Sciatic nerve (tissue), 2 donors: ENCODE measurements around the gene COL4A3. TPM values are rescaled to one million over a fixed set of nuclear protein-coding genes. Genes with fewer than 3 reads are reported as not detected.
A peak's percentile ranks its signal among the peaks of the same experiment; 100 is the strongest.
"Not testable (repeated sequence)": the region's sequence is repeated elsewhere in the genome, so short reads cannot be mapped to it uniquely, and the experiment has no call there.

Experiments
- ATAC-seq: fragments of 200-7000 bp; cut with Tn5 transposase; one replicate; pipeline ENCODE4 v1.9.1; 2020; ENCODE audit warnings: mild to moderate bottlenecking, moderate library complexity
- DNase-seq: peaks from one replicate; pipeline ENCODE4 v3.0.0-alpha.2; 2020; ENCODE audit warnings: low spot score
- intact Hi-C: fragments of 100-400 bp; cut with DNase I; formaldehyde crosslinking; loops from one replicate; pipeline ENCODE4 v1.14.2; 2022
- total RNA-seq: library from RNA; stranded (reverse); fragmentation: NEBNext Ultra II Directional; extraction: Animal tissue kit (Norgen Biotek cat#: 25700); gene quantifications from one replicate; pipeline ENCODE4 v1.2.1, GENCODE V29; 2021
- donor health status: DM: no; HTN: no; CAD: no.
- donor health status: DM: no; HTN: no; CAD: no.

COL4A3 gene
- total RNA-seq, 1 donor from 2014 or later: 7.0 TPM

DNA sequence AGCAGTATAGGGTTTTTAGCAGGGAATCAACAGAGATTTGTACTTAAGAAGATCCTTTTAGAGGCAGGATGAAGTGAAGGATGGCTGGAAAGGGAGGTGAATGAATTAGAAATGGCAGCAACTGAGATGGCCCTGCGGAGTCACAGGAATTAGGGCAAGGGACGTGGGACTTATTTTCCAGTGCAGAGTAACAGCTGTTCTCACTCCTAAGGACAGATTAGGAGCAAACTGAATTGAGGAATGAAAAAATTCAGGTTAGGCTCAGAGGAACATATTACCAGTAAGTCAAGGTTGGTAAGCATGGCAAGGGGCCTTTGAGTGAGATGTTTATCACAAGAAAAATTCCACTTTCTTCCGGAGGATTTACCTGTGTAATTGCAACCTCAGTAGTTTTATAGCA lies 34.4 kb downstream of the COL4A3 start:
- no peak for ATAC-seq
- intact Hi-C loops: no loop called here
- DNase-seq: no peak

DNA sequence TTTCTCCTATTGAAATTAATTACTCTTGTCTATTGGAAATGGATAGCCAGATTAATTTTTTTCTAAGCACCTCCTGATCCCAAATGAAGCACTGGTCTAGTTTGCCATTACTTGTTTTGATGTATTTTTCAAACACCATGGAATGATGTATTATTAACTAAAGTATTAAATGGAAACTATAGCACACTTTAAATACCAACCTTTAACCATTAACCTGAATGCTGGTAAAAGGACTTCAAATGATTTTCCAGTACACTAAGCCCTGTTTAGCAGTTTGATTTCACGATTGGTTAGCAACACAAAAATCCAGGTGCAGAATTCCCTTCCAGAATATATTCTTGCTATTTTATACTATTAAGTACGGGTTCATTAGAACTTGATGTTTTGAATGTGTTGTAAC lies 37.3 kb downstream of the COL4A3 start:
- DNase-seq (no peak), ATAC-seq (no peak)
- intact Hi-C loops: no loop called here

DNA sequence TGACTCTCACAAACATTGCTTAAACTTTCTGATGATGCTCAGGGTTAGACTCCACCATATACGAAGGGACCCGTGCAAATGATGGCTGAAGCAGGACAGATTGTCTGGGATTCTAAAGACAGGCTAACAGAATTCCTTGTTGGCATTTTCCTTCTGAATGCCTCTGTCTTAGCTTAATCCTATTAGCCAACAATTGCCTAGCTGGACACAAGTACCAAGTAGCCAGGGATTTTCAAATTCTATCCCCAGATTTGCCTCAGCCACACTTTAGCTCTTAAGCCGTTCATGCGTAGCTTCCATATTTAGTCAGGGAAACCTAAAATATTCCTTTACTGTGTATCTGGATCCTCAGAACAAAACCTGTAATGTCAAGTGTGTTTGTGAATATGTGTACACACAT lies 40.0 kb downstream of the COL4A3 start:
- intact Hi-C loops: no loop called here

DNA sequence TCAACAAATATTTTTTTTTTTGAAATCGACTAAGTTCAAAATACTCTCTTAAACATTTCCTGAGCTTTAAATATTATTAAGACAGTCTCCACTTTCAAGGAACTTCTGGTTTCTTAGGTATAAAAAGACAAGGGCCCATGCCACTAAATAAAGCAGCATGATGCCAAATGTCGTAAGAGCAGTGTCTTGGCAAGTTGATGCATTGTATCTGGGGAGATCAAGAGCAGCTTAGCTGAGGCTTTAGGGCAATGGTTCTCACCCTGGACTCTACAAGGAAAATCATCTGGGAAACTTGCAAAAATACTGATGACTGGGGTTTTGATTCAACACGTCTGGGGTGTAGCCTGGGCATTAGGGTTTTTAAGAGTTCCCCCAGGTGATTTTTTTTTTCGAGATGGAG lies 41.3 kb downstream of the COL4A3 start:
- intact Hi-C loops: no loop called here
- DNase-seq (no peak), ATAC-seq (no peak)

More for the DNA sequence above, 40.0 kb downstream of the COL4A3 start:
- DNase-seq: no peak
- ATAC-seq: no peak

DNA sequence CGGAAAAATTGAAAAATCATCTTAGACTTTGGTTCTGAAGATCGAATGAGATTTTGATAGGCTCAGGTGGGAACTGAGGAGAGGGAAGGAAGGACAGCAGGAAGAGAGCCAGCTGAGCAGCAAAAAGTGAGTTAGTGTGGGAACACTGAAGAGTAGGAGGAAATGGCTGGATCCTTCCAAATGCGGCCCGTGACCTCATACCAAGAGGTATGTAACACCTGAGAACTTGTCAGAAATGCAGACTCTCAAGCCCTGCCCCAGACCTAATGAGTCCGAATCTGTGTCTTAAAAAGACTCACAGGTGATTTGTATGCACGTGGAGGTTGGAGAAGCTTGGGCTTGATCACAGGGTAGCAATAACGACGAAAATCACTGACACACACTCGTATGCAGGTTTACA lies 42.0 kb downstream of the COL4A3 start:
- ATAC-seq (no peak), DNase-seq (no peak)
- intact Hi-C loops: no loop called here

DNA sequence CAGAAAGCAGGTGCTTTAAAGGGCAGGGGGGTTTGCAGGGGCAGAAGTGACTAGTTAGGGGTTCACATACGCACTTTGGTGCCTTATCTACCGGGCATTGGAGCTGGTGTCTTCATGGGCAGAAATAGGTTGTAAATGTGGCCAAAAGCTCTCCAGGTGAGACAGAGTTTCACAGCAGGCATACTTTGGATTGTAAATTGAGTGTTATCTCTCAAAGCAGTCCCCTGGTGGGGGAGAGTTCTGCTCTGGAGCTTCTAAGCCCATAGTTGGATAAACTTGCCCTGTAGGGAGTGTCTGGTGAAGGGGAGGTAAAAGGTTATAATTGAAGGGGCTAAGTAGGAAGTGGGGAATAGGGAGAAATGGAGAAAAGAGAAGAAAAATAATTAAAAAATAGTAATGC lies 43.1 kb downstream of the COL4A3 start:
- DNase-seq (no peak), ATAC-seq (no peak)
- intact Hi-C loops: no loop called here

DNA sequence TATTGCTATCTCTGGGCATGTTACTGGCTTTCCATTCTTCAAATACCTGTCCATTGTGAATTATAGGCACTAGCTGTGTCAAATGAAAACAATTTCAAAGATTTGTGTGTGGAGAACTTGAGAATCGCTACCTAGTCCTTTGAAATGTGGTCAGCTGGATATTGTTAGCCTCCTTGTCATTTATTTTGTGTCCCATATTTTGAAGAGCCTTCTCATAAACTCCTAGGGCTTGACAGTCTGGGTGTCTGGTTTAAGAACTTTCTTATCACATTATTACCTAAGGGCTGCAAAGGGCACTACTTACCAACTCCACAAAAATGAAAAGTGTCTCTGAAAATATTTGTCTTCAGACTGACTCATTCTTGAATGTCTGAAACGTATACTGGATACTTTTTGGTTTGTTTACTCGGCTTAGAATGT lies 50.2 kb downstream of the COL4A3 start:
- DNase-seq (no peak), ATAC-seq (no peak)
- intact Hi-C loops: no loop called here

DNA sequence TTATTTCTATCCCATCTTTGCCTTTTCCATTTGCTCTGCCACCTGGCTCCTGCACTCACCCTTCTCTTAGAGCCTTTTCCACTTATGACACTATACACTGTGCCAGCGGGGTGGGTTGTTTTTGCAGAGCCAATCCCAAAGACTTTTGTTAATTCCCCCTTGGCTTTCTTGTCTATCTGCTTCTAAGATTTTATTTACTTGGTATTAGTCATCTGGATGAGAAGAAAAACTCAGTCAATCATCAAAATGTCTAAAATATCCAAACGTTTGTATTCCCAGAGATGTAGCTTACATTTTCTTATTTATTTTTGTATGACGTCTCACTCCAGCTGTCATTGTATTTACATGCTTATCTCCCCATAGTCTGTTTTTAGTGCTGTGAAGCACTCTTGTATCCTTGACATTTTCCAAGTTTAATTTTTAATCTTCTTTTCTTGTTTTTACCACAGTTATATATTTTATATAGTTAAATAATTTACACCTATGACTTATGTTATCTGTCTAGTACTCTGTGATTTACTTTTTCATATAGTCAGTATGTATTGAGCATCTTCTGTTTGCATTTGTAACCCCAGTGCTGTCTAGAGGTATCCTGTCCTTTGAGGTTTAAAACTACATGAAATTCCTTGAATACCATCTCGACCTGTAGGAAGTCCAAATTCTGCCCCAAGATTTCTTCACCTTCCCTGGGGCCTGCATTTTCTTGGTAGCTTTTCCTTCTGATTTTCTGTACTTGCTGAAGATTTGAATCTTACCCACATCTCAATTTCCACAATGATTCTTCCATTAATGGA lies 55.1 kb downstream of the COL4A3 start:
- ATAC-seq (no peak), DNase-seq (no peak)
- intact Hi-C loops: no loop called here

DNA sequence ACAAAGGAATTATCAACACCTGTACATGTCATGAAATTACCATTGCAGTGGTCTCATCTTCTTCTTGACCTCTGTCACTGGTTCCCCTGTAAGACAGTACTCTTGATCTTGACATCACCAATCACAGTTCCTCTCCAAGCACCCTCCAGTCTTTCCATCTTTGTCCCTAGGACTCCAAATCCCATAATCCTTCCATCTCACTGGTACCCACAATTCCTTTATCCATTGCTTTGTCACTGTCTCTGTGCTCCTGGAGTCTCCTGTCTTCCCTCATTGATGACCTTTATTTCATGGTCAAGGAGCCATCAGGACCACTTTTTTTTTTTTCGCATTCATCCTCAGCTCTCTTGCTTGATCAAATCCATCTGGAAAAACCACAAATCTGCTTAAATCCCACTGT lies 56.7 kb downstream of the COL4A3 start:
- intact Hi-C loops: no loop called here
- DNase-seq (no peak), ATAC-seq (no peak)

DNA sequence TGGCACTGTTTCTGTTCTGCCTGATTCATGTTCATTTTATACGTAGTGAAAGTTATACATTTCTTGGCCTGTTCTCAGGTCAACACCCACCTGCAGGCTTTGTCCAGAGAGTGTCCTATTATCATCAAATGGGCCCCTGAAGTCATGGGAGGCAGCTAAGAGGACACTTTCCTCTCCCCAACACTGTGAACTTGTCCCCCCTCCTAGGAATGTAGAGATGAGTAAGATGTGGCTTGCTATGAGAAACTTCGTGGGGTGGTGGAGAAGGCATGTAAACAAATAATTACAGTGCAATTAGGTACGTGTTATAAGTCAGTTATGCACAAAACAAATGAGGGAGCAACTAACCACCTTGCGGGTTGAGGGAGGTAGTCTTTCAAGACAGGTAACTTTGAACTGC lies 57.9 kb downstream of the COL4A3 start:
- DNase-seq (no peak), ATAC-seq (no peak)
- intact Hi-C loops: no loop called here

DNA sequence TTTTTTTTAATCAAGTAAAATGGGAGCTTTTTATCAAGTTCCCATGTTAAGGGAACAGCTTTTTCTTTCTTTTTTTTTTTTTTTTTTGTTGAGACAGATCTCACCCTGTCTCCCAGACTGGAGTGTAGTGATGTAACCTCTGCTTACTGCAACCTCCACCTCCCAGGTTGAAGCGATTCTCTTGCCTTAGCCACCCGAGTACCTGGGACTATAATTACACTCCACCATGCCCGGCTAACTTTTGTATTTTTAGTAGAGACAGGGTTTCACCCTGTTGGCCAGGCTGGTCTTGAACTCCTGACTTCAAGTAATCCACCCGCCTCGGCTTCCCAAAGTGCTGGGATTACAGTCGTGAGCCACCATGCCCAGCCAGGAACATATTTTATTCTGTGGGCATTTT lies 61.2 kb downstream of the COL4A3 start:
- ATAC-seq, DNase-seq, intact Hi-C loops: not testable (repeated sequence)

DNA sequence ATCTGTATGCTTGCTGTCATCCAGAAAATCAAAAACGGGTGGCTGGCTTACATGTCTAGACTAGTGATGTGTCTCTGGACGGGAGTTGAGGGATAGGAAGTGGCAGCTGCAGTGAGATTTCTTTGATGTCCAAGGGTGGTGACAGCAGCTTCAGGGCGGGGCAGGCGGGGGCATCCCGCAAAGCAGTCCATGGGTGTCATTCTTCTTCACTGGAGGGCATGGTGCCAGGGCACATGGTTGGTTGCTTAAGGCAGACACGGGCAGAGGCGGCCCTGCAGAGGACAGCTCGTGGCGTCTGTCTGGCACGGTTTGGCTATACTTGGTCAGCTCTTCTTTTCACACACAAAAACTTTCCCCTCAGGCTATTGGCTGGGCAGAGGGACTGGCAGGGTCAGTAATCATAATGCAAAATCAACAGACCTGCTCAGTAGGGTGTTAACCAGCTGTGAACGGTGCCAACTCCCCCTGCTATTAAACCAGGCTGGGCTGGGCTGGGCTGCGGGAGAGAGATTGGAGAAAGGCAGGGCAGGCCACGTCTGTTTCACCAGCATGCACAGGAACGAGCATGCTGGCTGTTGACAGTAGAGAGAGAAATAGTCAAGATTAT lies 63.7 kb downstream of the COL4A3 start:
- peak; percentile 49 for ATAC-seq
- no peak for DNase-seq
- intact Hi-C loops: no loop called here

DNA sequence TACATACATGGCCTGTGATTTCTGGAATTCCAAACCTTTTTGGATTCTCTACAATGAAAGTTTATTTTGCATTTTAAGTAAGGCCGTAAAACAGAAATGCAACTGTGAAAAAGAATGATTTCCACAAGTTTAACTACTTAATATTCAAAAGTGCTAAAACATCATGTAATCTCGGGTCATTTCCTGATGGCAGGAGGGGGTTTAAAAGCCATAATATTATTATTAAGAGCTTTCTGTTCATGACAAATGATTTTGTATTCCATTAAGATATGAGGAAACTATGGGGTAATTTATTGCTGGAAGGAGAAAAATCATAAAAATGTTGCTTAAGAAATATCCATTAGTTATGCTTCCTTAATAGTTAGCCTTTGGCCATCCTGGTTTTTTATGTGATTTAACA lies 65.7 kb downstream of the COL4A3 start:
- intact Hi-C loops: loop anchor here (5.0 kb wide), 1 partner anchor 103 kb away; no protein-coding TSS in a partner anchor
- no peak for ATAC-seq
- DNase-seq: no peak

DNA sequence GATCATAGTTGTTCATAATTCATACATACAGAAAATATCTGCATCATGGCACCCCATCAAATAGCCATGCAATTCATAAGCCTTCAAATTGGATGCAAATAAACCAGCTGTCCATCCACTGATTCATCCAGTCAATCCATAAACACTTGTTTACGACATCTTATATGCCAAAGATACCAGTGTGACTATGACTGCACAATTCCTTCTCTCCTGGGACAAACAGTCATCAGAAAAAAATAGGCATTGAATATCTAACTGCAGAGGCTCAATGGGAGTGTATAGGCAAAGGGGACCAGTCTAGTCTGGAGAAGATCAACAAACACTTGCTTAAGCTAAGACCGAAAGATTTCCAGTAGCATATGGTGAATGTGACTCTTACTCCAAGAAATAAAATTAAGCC lies 70.0 kb downstream of the COL4A3 start:
- ATAC-seq (no peak), DNase-seq (no peak)
- intact Hi-C loops: loop anchor here (5.0 kb wide), 1 partner anchor 107 kb away; no protein-coding TSS in a partner anchor

DNA sequence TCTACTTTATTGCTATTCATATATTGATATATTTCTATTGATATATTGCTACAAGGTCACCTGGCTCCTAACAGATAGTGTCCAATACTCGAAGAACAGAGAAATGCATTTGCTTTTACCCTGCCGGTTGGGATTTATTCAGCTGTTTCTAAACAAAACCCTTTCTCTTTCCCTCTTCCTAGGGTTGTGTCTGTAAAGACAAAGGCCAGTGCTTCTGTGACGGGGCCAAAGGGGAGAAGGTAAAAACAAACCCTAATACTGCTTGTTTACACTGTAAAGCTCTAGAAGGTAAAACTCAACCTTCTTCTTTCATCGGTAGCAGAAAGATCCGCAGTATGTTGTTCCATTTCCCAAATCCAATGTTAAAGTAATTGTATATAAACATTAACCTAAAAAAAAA lies 73.4 kb downstream of the COL4A3 start:
- DNase-seq (no peak), ATAC-seq (no peak)
- intact Hi-C loops: no loop called here

DNA sequence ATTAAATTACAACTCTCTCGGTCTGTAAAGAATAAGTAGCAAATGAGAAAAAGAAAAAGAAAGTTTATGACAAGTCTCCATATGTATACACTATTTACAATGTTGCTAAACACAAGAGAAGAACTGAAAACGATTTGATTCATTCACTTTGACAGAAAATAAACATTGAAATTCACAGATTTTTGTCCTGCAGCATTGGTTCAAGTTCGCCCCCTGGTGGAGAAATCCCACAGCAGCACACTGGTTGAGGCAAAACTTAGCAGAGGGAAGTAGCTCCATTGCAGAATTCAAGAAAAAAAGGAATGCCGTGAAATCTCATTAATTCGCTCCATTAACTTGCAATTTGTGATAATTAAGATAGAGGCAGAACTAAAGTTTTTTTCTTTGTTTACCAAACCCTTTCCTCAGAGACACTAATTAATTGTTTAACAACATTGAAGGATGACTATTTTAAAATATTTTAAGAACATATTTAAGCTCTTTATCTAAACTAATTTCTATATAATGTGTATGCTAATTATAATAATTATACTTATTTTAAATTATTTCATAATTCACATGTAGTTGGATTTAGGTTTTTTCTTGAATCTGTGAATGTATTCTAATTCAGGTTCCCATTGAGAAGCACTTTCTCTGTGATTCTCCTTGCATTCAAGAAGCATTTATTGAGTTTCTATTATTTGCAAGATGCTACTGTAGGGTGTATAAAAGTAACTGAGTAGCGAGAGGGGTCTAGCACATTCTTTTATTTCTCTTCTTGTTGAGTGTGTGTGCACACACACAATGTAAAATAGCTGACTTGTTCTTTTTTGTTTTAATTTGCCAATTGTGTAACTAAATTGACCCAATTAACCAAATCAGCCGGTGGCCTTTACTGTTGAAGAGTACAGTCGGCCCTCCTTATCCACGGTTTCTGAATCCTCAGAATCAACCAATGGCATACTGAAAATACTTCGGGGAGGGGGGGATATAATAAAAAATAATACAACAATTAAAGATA lies 74.1 kb downstream of the COL4A3 start:
- no peak for ATAC-seq
- intact Hi-C loops: no loop called here
- peak; percentile 83 for DNase-seq

DNA sequence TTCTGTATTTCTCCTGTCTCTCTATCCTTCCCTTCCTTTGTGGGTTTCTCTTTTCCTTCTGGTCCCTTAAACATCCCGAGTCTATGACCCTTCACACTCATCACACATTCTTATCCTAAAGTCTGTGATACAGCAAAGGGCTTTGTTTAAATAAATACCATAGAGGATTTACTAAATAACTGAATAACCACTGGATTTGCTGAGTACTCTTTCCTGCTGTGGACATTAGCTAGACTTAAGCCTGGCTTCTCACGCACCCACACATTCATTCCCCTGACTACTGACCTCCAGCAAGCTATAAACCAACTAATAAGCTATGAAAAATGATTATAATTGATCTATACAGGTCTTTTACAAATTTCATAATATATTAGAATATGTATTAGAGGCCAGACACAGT lies 76.6 kb downstream of the COL4A3 start:
- DNase-seq: no peak
- intact Hi-C loops: no loop called here
- ATAC-seq: no peak

DNA sequence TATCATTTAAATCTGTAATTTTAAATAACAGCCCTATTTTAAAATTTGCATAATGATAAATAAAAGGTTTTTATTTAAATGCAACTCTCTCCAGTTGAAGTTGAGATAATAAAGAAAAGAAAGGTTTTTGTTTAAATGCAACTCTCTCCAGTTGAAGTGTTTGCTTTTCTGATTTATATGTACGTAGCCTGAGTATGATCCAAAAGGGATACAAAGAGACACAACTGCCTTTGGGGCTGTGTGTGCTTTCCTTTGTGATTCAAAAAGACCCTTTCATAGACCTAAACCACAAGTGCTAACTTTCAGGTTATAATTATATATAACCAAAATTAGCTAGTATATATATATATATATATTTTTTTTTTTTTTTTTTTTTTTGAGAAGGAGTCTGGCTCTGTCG lies 84.5 kb downstream of the COL4A3 start:
- intact Hi-C loops: no loop called here
- DNase-seq (no peak), ATAC-seq (no peak)

DNA sequence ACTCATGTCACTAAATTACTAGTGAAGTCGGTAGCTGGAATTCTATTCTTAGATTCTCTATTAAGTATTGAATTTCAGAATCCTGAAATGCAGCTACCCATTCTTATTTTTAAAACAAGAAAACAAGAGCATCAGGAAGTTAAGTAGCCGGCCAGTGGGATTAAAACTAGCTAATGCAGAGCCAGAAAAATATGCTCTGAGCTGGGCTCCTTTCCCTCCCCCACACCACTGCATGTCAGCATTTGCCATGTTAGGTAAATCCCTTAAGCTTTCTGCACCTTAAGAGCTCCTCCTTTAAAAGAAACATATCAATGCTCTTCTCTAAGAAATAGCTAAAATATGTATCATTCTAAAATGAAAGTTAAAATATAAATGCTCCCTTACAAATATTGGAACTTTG lies 88.4 kb downstream of the COL4A3 start:
- ATAC-seq: no peak
- intact Hi-C loops: no loop called here

DNA sequence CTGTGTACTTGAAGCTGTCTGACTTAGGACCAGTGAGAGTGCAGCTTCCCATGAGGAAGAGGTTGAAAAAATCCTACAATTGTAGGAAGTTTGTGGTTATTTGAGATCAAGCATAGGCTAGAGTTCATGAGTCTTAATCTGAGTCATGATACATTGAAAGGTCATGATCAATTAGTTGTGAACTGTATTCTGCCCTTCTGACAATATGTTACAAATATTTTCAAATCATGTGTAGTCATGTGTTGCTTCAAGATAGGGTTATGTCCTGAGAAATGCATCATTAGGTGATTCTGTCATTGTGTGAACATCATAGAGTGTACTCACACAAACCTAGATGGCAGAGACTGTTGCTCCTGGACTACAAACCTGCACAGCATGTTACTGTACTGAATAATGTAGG lies 92.2 kb downstream of the COL4A3 start:
- ATAC-seq (no peak), DNase-seq (no peak)
- intact Hi-C loops: no loop called here

More for the DNA sequence above, 88.4 kb downstream of the COL4A3 start:
- DNase-seq: no peak
